SK-N-SH (cell line): ENCODE results near the gene AK4. TPM values are rescaled to one million over a fixed set of nuclear protein-coding genes. Genes with fewer than 3 reads are reported as not detected.

Experiments used
- CTCF ChIA-PET: fragments of 300-600, 350-600 bp; formaldehyde crosslinking; extraction: SDS; loops from one replicate; lab custom pipeline; 2021; lab: Yijun Ruan, JAX
- POLR2A ChIA-PET: fragments of 350-600 bp; sonication (Branson Sonifier 250); formaldehyde crosslinking; extraction: SDS; loops from one replicate; lab custom pipeline; 2020; ENCODE audit warnings: antibody characterized with exemption, inconsistent platforms; lab: Yijun Ruan, JAX
- DNase-seq: peaks from one replicate; pipeline ENCODE4 v3.0.0; 2012
- H2AFZ ChIP-seq: fragments of 200-600 bp; sonication (generic); 2 replicates; pipeline ENCODE4 v1.8.1; 2016; ENCODE audit warnings: antibody characterized with exemption, mild to moderate bottlenecking, low read depth
- H3F3A ChIP-seq: fragments of 200-600 bp; sonication (generic); replicated peaks from 2 replicates; pipeline ENCODE3; 2016; ENCODE audit warnings: antibody characterized with exemption, mild to moderate bottlenecking; ENCODE audit not compliant: insufficient read depth
- H3K27ac ChIP-seq, 2 experiments: fragments of 200-500 bp in 1 of 2; fragments of 200-600 bp in 1 of 2; sonication (Bioruptor generic) in 1 of 2; sonication (generic), shearing (Covaris generic) in 1 of 2; 2 replicates each; pipeline versions ENCODE4 v1.5.1 to v1.6.1; 2014 to 2016; ENCODE audit warnings: low read depth in 2 of 2, inconsistent platforms in 1 of 2, low read length in 1 of 2, mild to moderate bottlenecking in 1 of 2, mixed read lengths in 1 of 2
- H3K27me3 ChIP-seq: fragments of 200-600 bp; sonication (generic), shearing (Covaris generic); 2 replicates; pipeline ENCODE4 v1.6.1; 2016; ENCODE audit warnings: mixed run types; ENCODE audit not compliant: insufficient read depth
- H3K36me3 ChIP-seq, 2 experiments: fragments of 200-500 bp in 1 of 2; fragments of 200-600 bp in 1 of 2; sonication (Bioruptor generic) in 1 of 2; sonication (generic) in 1 of 2; replicated peaks in 1 of 2; 2 replicates each; pipeline versions ENCODE3 to v1.5.1; 2014 to 2016; ENCODE audit warnings: low read length in 1 of 2, mild to moderate bottlenecking in 1 of 2; ENCODE audit not compliant: insufficient read depth in 2 of 2, control insufficient read depth in 1 of 2
- H3K4me1 ChIP-seq, 2 experiments: fragments of 200-500 bp in 1 of 2; fragments of 200-600 bp in 1 of 2; sonication (Bioruptor generic) in 1 of 2; sonication (generic), shearing (Covaris generic) in 1 of 2; 2 replicates each; pipeline versions ENCODE4 v1.5.1 to v1.6.1; 2014 to 2016; ENCODE audit warnings: low read depth in 1 of 2, low read length in 1 of 2, mixed run types in 1 of 2; ENCODE audit not compliant: insufficient read depth in 2 of 2, control insufficient read depth in 1 of 2
- H3K4me2 ChIP-seq: fragments of 200-600 bp; sonication (generic), shearing (Covaris generic); 2 replicates; pipeline ENCODE4 v1.6.1; 2017; ENCODE audit warnings: mixed run types
- H3K4me3 ChIP-seq, 2 experiments: fragments of 200-500 bp in 1 of 2; fragments of 200-600 bp in 1 of 2; sonication (Bioruptor generic) in 1 of 2; sonication (generic), shearing (Covaris generic) in 1 of 2; 2 replicates each; pipeline versions ENCODE4 v1.5.1 to v1.8.1; 2014 to 2016; ENCODE audit warnings: low read depth in 2 of 2, inconsistent platforms in 1 of 2, low read length in 1 of 2, mild to moderate bottlenecking in 1 of 2, mixed read lengths in 1 of 2, moderate library complexity in 1 of 2
- H3K79me2 ChIP-seq: fragments of 200-600 bp; sonication (generic); 2 replicates; pipeline ENCODE4 v1.8.1; 2017; ENCODE audit warnings: mild to moderate bottlenecking; ENCODE audit not compliant: insufficient read depth
- H3K9ac ChIP-seq: fragments of 200-600 bp; sonication (generic); 2 replicates; pipeline ENCODE4 v1.6.1; 2017; ENCODE audit warnings: mixed run types
- H3K9me2 ChIP-seq: fragments of 200-600 bp; sonication (generic); 2 replicates; pipeline ENCODE4 v1.6.1; 2017; ENCODE audit warnings: mixed run types
- H3K9me3 ChIP-seq: fragments of 200-600 bp; sonication (generic); 2 replicates; pipeline ENCODE4 v1.6.1; 2017; ENCODE audit warnings: mixed run types, mild to moderate bottlenecking, moderate library complexity
- H4K20me1 ChIP-seq: fragments of 200-600 bp; sonication (generic); 2 replicates; pipeline ENCODE4 v1.6.1; 2017; ENCODE audit warnings: mild to moderate bottlenecking, mixed run types; ENCODE audit not compliant: insufficient read depth
- CHD2 ChIP-seq: fragments of 150-350 bp; IDR thresholded peaks from 2 replicates; pipeline ENCODE4 v1.6.1; 2018; ENCODE audit warnings: low read length; ENCODE audit not compliant: partially characterized antibody
- FOSL2 ChIP-seq: IDR thresholded peaks from 2 replicates; pipeline ENCODE4 v1.4.0; 2012; ENCODE audit warnings: low read depth, mild to moderate bottlenecking, moderate library complexity, borderline replicate concordance
- GATA2 ChIP-seq: sonication (generic); formaldehyde crosslinking; IDR thresholded peaks from 2 replicates; pipeline ENCODE4 v1.5.0; 2020; ENCODE audit warnings: mild to moderate bottlenecking, missing genetic modification reagents
- IRF3 ChIP-seq: fragments of 150-350 bp; IDR thresholded peaks from 2 replicates; pipeline ENCODE4 v1.6.1; 2016; ENCODE audit warnings: mild to moderate bottlenecking, low read depth, low read length
- JUND ChIP-seq: IDR thresholded peaks from 2 replicates; pipeline ENCODE4 v1.4.0; 2012
- MAX ChIP-seq: IDR thresholded peaks from 2 replicates; pipeline ENCODE4 v1.4.0; 2012; ENCODE audit warnings: low read depth
- MEF2A ChIP-seq: IDR thresholded peaks from 2 replicates; pipeline ENCODE4 v1.4.0; 2012; ENCODE audit warnings: low read depth, borderline replicate concordance
- MXI1 ChIP-seq: IDR thresholded peaks from 2 replicates; pipeline ENCODE4 v1.6.1; 2012; ENCODE audit warnings: mild to moderate bottlenecking, low read depth, low read length, improper control_type of control experiment
- NRF1 ChIP-seq: IDR thresholded peaks from 2 replicates; pipeline ENCODE4 v1.6.1; 2012; ENCODE audit warnings: low read depth, mild to moderate bottlenecking, low read length
- POLR2AphosphoS5 ChIP-seq: IDR thresholded peaks from 2 replicates; pipeline ENCODE4 v1.6.1; 2012; ENCODE audit warnings: low read depth, low read length
- RAD21 ChIP-seq: IDR thresholded peaks from 2 replicates; pipeline ENCODE4 v1.6.1; 2012; ENCODE audit warnings: mild to moderate bottlenecking, low read length
- YY1 ChIP-seq: IDR thresholded peaks from 2 replicates; pipeline ENCODE4 v1.4.0; 2012; ENCODE audit warnings: low read depth, mild to moderate bottlenecking
- WGBS: methylation state at CpG from one replicate; pipeline ENCODE4 v1.1.6; 2017; ENCODE audit warnings: low lambda C conversion rate; 5-methylcytosine and 5-hydroxymethylcytosine counted together
- polyA plus RNA-seq, 3 experiments: library from polyadenylated mRNA; depleted of rRNA; stranded (reverse); fragments of >200 nt; gene quantifications; 2 replicates each; pipeline ENCODE4 v1.2.3, GENCODE V29; 2012

AK4 gene
- polyA plus RNA-seq, 1 of the 3 experiments (the other 2 are of a cell fraction) = 6.4 TPM

- no peak for TF ChIP-seq YY1
- no peak for TF ChIP-seq MEF2A
- no peak for TF ChIP-seq IRF3
- TF ChIP-seq POLR2AphosphoS5 = no peak
- TF ChIP-seq MAX = peak; percentile 15; the same call in 1 of the 2 replicates
- no peak for TF ChIP-seq NRF1
- peak; percentile 39; the same call in 1 of the 2 replicates for TF ChIP-seq GATA2 (CRISPR knock-in tag)
- TF ChIP-seq FOSL2 = no peak
- peak overlapping the region in 1 of 2 experiments; percentile 86; a peak in 2 of 4 replicates for H3K27ac ChIP-seq
- ChIA-PET POLR2A (interaction anchor here (1.3 to 1.9 kb wide), 4 partner anchors 10 to 165 kb away, joined by 5 to 17 read pairs (median 8); partner anchors contain the start of genes DNAJC6, LEPR and LEPROT), CTCF (interaction anchor here (0.6 to 4.0 kb wide), 6 partner anchors 10 to 432 kb away, joined by 3 to 18 read pairs (median 3); partner anchors contain the start of genes LEPR and LEPROT)
- peak; percentile 40 for DNase-seq
- H4K20me1 ChIP-seq = no peaks in the 10 kb centered on the region
- H3K9me2 ChIP-seq = no peaks in the 10 kb centered on the region
- peak overlapping the region; percentile 81 to 82 for H3K4me3 ChIP-seq
- no peaks in the 10 kb centered on the region for H3K79me2 ChIP-seq
- peak overlapping the region; percentile 91 for H3K4me2 ChIP-seq
- no peaks in the 10 kb centered on the region for H3K36me3 ChIP-seq
- peaks cover 4% of the 10 kb centered on the region for H3F3A ChIP-seq
- no peaks in the 10 kb centered on the region for H3K9me3 ChIP-seq
- H3K4me1 ChIP-seq = peaks cover 0 to 4% of the 10 kb centered on the region in 2 experiments; a peak in 1 of 4 replicates
- peak overlapping the region; percentile 34; the same call in 1 of the 2 replicates for H3K9ac ChIP-seq
- WGBS = 7% methylated on average over 23 of the region's 23 CpGs
- no peaks in the 10 kb centered on the region for H3K27me3 ChIP-seq
- H2AFZ ChIP-seq = peak overlapping the region; percentile 88
Measured at GRCh38 chr1:65255035-65255655, 107.1 kb downstream of the AK4 start.

GRCh38 chr1:65255656-65256050 lies 107.7 kb downstream of the AK4 start:
- Histone ChIP-seq H2AFZ (peak overlapping the region; percentile 88), H3K9me3 (no peaks in the 10 kb centered on the region), H3K36me3 (no peaks in the 10 kb centered on the region), H3F3A (peaks cover 10% of the 10 kb centered on the region), H3K4me2 (peak overlapping the region; percentile 91), H3K4me1 (peaks cover 0 to 4% of the 10 kb centered on the region in 2 experiments; a peak in 1 of 4 replicates), H3K4me3 (peak overlapping the region; percentile 81 to 82; a peak in 3 of 4 replicates), H3K9ac (no peak overlapping the region), H4K20me1 (no peaks in the 10 kb centered on the region), H3K9me2 (no peaks in the 10 kb centered on the region), H3K27me3 (no peaks in the 10 kb centered on the region), H3K27ac (peak overlapping the region in 1 of 2 experiments; percentile 86; a peak in 2 of 4 replicates), H3K79me2 (no peaks in the 10 kb centered on the region)
- CTCF ChIA-PET = interaction anchor here (0.6 to 4.0 kb wide), 7 partner anchors 9 to 432 kb away, joined by 3 to 18 read pairs (median 4); no protein-coding TSS in a partner anchor
- TF ChIP-seq GATA2 (CRISPR knock-in tag) (no peak), RAD21 (no peak), MXI1 (0 out of 2 replicates have a peak, but pooled peaks have one; percentile 16), CHD2 (no peak), YY1 (peak; percentile 66), JUND (no peak)
- POLR2A ChIA-PET = interaction anchor here (1.3 to 1.9 kb wide), 3 partner anchors 10 to 54 kb away, joined by 5 to 17 read pairs (median 6); partner anchors contain the start of gene DNAJC6
- WGBS = 33% methylated on average over 8 of the region's 9 CpGs
- peak; percentile 62 for DNase-seq
